SK-N-SH treated with all-trans-retinoic acid at 6 μM for 48 hours (cell line): ENCODE data around the gene UBALD2.

Experiments used
- BACH2 ChIP-seq: fragments of 250-450 bp; sonication (Bioruptor Pico); IDR thresholded peaks from 2 replicates; pipeline ENCODE4 v1.9.0; 2021; ENCODE audit warnings: mild to moderate bottlenecking, borderline replicate concordance
- CSDC2 ChIP-seq: fragments of 250-450 bp; sonication (Bioruptor Pico); IDR thresholded peaks from 2 replicates; pipeline ENCODE4 v1.5.0; 2020; ENCODE audit warnings: mild to moderate bottlenecking, moderate library complexity
- GLIS3 ChIP-seq: fragments of 250-450 bp; sonication (Bioruptor Pico); IDR thresholded peaks from 2 replicates; pipeline ENCODE4 v1.5.0; 2020; ENCODE audit warnings: mild to moderate bottlenecking, moderate library complexity
- ISL1 ChIP-seq: fragments of 250-450 bp; sonication (Bioruptor Pico); IDR thresholded peaks from 2 replicates; pipeline ENCODE4 v2.1.2; 2022; ENCODE audit warnings: mild to moderate bottlenecking, moderate library complexity
- PATZ1 ChIP-seq: fragments of 250-450 bp; sonication (Bioruptor Pico); IDR thresholded peaks from 2 replicates; pipeline ENCODE4 v1.8.0; 2020; ENCODE audit warnings: mild to moderate bottlenecking, moderate library complexity, borderline replicate concordance
- POU6F1 ChIP-seq: fragments of 250-450 bp; sonication (Bioruptor Pico); IDR thresholded peaks from 2 replicates; pipeline ENCODE4 v1.8.0; 2021; ENCODE audit warnings: low read depth, mild to moderate bottlenecking, moderate library complexity, borderline replicate concordance
- RARB ChIP-seq: fragments of 250-450 bp; sonication (Bioruptor Pico); IDR thresholded peaks from 2 replicates; pipeline ENCODE4 v1.8.0; 2021; ENCODE audit warnings: mild to moderate bottlenecking, moderate library complexity
- TSHZ2 ChIP-seq: fragments of 250-450 bp; sonication (Bioruptor Pico); IDR thresholded peaks from 2 replicates; pipeline ENCODE4 v1.5.0; 2020; ENCODE audit warnings: mild to moderate bottlenecking, moderate library complexity
- ZFP3 ChIP-seq: fragments of 250-450 bp; sonication (Bioruptor Pico); IDR thresholded peaks from 2 replicates; pipeline ENCODE4 v1.5.0; 2020; ENCODE audit warnings: mild to moderate bottlenecking, moderate library complexity
- ZFP30 ChIP-seq: fragments of 450-650 bp; formaldehyde crosslinking; IDR thresholded peaks from 2 replicates; pipeline ENCODE4 v1.5.0; 2022; ENCODE audit warnings: mild to moderate bottlenecking, moderate library complexity
- ZNF565 ChIP-seq: fragments of 450-650 bp; formaldehyde crosslinking; conservative IDR thresholded peaks from 2 replicates; pipeline ENCODE4 v1.5.0; 2020; ENCODE audit warnings: low read depth, mild to moderate bottlenecking, moderate library complexity
- ZNF8 ChIP-seq: fragments of 450-650 bp; formaldehyde crosslinking; IDR thresholded peaks from 2 replicates; pipeline ENCODE4 v1.5.0; 2020; ENCODE audit warnings: mild to moderate bottlenecking, moderate library complexity

GRCh38 chr17:76265624-76266243 lies 586 bp downstream of the UBALD2 start:
- no peak for TF ChIP-seq ISL1
- no peak for TF ChIP-seq RARB (CRISPR knock-in tag)
- TF ChIP-seq ZFP30 (CRISPR knock-in tag), result no peak
- TF ChIP-seq PATZ1, result no peak
- no peak for TF ChIP-seq BACH2
- TF ChIP-seq ZFP3, result no peak
- no peak for TF ChIP-seq TSHZ2
- TF ChIP-seq POU6F1 (CRISPR knock-in tag), result no peak
- no peak for TF ChIP-seq ZNF565 (CRISPR knock-in tag)
- no peak for TF ChIP-seq ZNF8 (CRISPR knock-in tag)
- TF ChIP-seq GLIS3 (CRISPR knock-in tag), result no peak
- no peak for TF ChIP-seq CSDC2 (CRISPR knock-in tag)
